SKM-1 treated with dmso at 0.1 percent for 144 hours (cell line): Measurements from ENCODE around the gene ZFP3.
"Not testable (repeated sequence)": the region's sequence is repeated elsewhere in the genome, so short reads cannot be mapped to it uniquely, and the experiment has no call there.

ENCODE experiments used
- DNase-seq: peaks from one replicate; lab custom pipeline; 2025; ENCODE audit not compliant: unreplicated experiment; lab: John Stamatoyannopoulos, UW

Gene ZFP3

DNA sequence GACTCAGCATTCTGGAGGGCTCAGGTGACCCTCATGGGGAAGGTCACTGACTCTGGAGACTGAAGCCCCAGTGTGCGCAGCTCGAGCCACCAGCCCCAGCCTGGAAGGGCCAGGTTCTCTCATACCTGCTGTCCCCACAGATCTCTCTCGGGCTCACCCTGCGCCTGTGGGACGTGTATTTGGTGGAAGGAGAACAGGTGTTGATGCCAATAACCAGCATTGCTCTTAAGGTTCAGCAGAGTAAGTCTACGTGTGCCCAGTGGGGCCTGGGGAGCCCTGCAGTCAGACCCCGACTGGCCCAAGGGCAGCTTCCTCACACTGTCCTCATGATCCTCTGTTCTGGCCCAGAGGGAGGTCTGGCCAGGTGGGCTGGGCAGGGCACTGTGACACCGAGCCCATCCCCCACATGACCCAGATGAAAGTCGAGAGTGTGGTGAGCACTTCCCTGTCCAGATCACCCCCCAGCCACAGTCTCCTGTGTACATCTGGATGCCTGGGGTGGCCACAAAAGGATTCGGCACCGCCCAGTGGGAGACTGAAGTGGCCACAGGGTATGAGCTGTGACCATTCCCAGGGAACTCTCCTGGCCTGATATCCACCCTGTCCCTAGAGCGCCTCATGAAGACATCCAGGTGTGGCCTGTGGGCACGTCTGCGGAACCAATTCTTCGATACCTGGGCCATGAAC lies 59.4 kb downstream of the ZFP3 start:
- not testable (repeated sequence) for DNase-seq

- not testable (repeated sequence) for DNase-seq
These were observed 59.9 kb downstream of the ZFP3 start for GRCh38 chr17:5138198-5138544.

DNA sequence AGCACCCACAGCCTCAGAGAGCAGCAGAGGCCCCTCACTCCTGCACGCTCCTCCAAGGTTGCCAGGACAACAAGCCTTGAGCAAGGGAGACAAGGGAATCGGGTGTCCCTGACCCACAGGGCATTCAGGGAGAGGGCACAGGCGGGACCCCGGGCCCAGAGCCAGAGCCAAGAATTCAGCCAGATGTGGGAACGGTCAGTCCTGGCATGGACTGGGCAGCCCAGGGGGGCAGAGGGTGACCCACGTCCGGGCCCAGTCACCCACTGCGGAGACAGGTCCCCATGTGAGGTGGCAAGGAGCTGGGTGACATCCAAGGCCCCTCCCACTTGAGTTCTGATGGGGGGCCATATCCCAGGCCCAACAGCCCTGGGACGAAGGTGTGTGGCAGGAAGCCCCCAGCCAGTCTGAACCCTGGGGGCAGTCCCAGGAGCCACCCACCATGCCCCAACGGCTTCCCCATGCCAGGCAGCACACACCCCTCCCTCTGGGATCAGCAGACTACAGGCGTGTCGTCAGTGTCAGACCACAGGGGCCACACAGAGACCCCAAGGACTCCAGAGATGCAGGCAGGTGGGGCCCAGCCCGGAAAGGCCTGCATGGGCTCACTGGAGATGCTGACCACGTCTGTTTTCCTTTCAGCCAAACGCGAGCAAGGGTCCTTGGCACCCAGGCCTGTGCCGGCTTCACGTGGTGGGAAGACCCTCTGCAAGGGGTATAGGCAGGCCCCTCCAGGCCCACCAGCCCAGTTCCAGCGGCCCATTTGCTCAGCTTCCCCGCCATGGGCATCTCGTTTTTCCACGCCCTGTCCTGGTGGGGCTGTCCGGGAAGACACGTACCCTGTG lies 60.6 kb downstream of the ZFP3 start:
- DNase-seq: no peak

DNA sequence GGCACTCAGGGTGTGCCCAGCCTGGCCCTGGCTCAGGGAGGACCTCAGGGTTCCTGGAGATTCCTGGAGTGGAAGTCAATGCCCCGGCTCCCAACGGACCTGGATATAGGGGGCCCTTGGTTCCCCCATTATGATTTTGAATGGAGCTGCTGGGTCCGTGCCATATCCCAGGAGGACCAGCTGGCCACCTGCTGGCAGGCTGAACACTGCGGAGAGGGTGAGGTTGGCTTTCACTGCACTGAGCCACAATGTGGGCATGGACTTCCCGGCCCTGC lies 61.1 kb downstream of the ZFP3 start:
- no peak for DNase-seq

DNA sequence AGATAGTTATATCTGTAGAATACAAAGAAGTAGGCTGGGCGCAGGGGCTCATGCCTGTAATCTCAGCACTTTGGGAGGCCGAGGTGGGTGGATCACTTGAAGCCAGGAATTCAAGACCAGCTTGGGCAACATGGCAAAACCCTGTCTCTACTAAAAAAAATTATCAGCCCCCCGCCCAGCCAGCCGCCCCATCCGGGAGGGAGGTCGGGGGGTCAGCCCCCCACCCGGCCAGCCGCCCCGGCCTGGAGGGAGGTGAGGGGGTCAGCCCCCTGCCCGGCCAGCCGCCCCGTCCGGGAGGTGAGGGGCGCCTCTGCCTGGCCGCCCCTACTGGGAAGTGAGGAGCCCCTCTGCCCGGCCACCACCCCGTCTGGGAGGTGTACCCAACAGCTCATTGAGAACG lies 64.6 kb downstream of the ZFP3 start:
- not testable (repeated sequence) for DNase-seq
